Activated T-cell treated with anti-CD3 and anti-CD28 coated beads for 4 hours (primary cell): ENCODE data around the gene SCARF2.
A peak's percentile ranks its signal among the peaks of the same experiment; 100 is the strongest.
"Not testable (repeated sequence)": the region's sequence is repeated elsewhere in the genome, so short reads cannot be mapped to it uniquely, and the experiment has no call there.

ENCODE experiments used
- DNase-seq: peaks from one replicate; pipeline ENCODE4 v3.0.0-alpha.2; 2020

Gene SCARF2

GRCh38 chr22:20437613-20438426, at the start of gene SCARF2:
Gene SCARF2, minus strand, starts transcription at chr22:20437825. Its CDS starts 71 bp downstream, at chr22:20437754.
- DNase-seq = no peak

DNA sequence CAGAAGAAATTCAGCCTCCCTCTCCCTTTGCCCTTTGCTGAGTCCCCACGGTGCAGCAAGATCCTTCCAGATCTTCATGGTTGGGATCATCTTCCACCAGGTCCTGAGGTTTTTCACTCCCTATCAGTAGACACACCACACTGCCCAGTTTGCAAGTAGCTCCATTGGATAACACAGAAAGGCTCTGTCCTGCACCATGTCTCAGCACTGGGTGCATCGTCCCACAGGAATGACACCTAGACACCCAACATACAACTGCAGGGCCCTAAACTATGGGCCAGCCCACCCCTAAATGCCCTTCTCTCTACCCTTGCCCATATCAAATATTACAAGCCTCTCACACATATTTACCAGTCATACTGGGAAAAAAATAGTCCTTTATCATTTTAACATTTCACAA, 48.6 kb upstream of the SCARF2 start:
- no peak for DNase-seq

DNA sequence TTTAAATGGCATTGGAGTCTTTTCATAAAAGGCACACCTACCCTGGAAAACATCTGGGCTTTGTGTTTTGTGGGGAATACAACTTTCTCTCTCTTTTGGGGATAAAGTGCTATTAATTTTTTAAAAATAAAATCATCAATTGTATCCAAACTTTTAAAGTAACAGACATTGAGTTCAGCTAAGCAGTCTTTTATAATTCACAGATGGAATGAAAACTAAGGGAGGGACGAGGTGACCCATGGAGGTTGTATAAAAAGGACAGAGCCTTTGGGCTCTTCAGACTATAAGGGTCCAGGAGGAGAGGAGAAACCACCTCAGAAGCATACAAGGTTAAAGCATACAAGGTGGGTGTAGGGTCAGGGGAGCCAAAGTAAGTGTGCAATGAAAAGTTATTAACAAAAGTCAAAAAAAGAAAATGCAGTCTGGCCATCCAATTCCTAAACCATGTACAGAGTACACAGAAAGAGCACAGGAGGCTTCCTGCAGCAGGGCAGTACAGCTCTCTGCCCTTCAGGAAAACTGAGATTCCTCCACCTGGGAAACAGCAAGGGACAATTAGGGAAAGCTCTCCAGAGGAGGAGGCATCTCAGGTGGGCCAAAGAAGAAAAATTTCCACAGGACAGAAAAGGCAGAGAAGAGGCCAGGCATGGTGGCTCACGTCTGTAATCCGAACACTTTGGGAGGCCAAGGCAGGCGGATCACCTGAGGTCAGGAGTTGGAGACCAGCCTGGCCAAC, 47.5 kb upstream of the SCARF2 start:
- DNase-seq = no peak

GRCh38 chr22:20483771-20484170, 46.1 kb upstream of the SCARF2 start:
- no peak for DNase-seq

GRCh38 chr22:20483143-20483506, 45.5 kb upstream of the SCARF2 start:
- not testable (repeated sequence) for DNase-seq

DNA sequence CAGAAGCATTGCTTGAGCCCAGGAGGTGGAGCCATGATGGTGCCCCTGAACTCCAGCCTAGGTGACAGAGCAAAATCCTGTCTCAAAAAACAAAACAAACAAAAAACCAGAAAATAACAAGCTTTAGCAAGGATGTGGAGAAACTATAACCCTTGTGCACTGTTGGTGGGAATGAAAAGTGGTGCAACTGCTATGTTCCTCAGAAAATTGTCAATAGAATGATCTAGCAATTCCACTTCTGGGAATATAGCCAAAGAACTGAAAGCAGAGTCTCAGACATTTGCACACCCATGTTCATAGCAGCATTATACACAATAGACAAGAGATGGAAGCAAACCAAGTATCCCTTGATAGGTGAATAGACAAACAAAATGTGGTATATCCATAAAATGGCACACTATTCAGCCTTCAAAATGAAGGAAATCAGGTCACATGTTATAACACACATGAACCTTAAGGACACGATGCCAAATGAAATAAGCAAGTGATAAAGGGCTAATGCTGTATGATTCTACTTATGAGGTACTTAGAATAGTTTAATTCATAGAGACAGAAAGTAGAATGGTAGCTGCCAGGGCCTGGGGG, 42.1 kb upstream of the SCARF2 start:
- DNase-seq = no peak

- DNase-seq = not testable (repeated sequence)
Measured at GRCh38 chr22:20478059-20478458, 40.4 kb upstream of the SCARF2 start.

- DNase-seq = not testable (repeated sequence)
Measured at GRCh38 chr22:20475569-20475968, 37.9 kb upstream of the SCARF2 start.

DNA sequence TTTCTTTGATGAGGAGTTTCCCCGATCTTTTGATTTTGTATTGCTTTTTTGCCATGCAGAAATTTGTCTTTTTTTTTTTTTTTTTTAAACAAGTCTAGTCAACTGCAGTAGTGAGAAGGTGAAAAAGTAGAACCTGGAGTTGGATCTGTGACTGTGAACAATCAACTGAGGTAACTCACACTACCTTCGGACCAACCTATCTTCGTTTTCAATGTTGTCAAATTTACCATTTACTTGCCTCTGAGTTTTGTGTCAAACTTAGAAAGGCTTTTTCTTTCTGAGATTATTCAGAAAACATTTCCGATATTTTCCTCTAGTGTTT, 37.5 kb upstream of the SCARF2 start:
- DNase-seq = no peak

GRCh38 chr22:20472629-20473442, 35.2 kb upstream of the SCARF2 start:
- DNase-seq = no peak

DNA sequence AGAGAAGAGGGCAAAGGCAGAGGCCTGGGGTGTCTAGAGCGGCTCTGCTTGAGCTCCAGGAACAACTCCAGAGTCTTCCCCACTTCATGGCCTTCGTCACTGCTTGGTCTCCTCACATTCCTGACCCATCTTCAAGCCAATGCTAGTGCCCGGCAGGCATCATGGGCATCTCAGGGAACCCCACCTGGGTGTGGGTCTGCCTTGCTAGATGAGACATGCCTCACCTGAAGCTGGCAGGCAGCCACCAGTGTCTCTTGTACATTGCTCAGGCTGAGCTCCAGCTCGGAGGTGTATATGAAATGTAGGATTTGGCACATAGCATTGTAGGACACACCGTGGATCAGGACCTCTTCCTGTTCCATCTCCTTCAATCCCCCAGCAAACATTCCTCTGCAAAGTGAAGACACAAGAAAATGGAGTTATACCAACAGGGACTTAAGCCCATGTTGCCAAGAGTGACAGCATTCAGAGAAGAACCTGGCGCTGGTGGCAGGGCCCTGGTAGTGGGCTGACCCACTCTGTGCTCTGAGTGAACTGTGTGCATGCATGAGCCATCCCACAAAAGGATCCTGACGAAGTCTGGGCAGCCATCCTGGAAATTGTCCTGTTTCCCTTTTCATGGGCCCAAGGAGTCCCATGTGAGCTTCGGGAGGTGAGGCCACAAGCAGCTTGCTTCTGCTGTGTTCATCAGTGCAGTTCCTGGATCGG, 33.7 kb upstream of the SCARF2 start:
- DNase-seq = no peak

DNA sequence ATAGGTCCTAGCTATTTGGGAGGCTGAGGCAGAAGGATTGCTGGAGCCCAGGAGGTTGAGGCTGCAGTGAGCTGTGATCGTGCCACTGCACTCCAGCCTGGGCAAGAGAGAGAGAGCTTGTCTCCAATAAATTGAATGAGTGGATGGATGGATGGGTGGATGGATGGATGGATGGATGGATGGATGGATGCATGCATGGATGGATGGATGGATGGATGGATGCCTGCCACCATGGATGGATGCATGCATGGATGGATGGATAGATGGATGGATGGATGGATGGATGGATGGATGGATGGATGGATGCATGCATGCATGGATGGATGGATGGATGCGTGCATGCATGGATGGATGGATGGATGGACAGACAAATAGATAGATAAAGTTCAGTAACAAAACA, 32.9 kb upstream of the SCARF2 start:
- DNase-seq = not testable (repeated sequence)

- DNase-seq = no peak
Measured at GRCh38 chr22:20469110-20469868, 31.7 kb upstream of the SCARF2 start.

DNA sequence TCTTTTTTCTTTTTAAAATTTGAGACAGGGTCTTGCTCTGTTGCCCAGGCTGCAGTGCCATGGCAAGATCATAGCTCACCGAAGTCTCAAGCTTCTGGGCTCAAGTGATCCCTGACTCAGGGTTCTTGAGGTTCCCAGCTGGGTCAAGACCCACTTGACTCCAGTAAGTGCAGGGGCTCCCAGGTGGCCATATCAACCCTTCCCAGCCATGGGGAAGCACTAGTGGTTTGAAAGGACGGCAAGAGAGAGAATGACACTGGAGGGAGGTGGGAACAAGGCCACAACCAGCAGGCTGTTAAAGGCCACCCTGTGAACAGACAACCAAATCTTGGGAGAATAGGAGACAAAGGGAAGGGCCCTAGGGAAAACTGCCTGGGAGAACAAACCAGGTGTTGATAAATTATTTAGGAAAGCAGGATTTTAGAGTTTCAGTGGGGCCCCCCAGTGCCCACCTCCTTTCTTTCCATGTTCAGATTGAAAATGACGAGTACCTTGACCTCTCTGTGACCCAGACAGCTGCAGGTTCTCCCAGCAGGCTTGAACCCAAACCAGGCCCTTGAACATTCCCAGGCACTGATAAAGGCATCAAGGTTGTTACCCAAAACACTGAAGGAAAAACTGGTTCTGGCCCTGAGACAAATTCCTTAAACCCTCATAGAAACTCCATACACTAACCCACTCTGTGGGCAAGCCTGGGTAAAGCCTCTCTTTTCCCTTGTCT, 29.2 kb upstream of the SCARF2 start:
- DNase-seq = no peak

GRCh38 chr22:20465759-20466077, 28.1 kb upstream of the SCARF2 start:
- DNase-seq = no peak

- DNase-seq = no peak
Measured at GRCh38 chr22:20464912-20465758, 27.5 kb upstream of the SCARF2 start.

- peak; percentile 36 for DNase-seq
Measured at GRCh38 chr22:20464096-20464614, 26.5 kb upstream of the SCARF2 start.

GRCh38 chr22:20463324-20464095, 25.9 kb upstream of the SCARF2 start:
- DNase-seq = peak; percentile 7

GRCh38 chr22:20459862-20460261, 22.2 kb upstream of the SCARF2 start:
- no peak for DNase-seq
